ENCODE data around the gene ITGA3.
A peak's percentile ranks its signal among the peaks of the same experiment; 100 is the strongest.

The ITGA3 gene

GRCh38 chr17:50056217-50056960 lies 479 bp downstream of the ITGA3 start:
- TF ChIP-seq TEAD4 (IDR thresholded peaks at IDR 0.05) (no peak), RAD21 (IDR thresholded peaks at IDR 0.05; ENCODE audit: low read depth) (peak; percentile 62), NFIC (IDR thresholded peaks at IDR 0.05) (no peak)

DNA sequence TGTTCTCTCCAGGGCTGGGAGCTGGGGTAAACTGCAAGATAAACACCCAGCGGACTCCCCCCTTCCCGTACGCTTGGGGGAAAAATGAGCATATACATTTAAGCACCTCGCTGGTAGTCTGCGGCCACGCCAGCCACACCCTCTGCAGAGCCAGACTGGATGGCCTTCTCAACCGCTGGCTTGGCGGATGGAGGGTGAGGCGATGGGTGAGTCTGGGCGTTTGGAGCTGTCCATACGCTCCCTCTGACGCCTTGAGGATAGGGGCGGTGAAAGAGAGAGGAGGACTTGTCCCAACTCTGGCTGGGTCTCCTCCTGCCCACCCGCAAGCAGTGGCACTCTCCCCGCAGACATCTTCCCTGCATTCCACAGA lies 1.0 kb downstream of the ITGA3 start:
- TF ChIP-seq, protein P1, sequence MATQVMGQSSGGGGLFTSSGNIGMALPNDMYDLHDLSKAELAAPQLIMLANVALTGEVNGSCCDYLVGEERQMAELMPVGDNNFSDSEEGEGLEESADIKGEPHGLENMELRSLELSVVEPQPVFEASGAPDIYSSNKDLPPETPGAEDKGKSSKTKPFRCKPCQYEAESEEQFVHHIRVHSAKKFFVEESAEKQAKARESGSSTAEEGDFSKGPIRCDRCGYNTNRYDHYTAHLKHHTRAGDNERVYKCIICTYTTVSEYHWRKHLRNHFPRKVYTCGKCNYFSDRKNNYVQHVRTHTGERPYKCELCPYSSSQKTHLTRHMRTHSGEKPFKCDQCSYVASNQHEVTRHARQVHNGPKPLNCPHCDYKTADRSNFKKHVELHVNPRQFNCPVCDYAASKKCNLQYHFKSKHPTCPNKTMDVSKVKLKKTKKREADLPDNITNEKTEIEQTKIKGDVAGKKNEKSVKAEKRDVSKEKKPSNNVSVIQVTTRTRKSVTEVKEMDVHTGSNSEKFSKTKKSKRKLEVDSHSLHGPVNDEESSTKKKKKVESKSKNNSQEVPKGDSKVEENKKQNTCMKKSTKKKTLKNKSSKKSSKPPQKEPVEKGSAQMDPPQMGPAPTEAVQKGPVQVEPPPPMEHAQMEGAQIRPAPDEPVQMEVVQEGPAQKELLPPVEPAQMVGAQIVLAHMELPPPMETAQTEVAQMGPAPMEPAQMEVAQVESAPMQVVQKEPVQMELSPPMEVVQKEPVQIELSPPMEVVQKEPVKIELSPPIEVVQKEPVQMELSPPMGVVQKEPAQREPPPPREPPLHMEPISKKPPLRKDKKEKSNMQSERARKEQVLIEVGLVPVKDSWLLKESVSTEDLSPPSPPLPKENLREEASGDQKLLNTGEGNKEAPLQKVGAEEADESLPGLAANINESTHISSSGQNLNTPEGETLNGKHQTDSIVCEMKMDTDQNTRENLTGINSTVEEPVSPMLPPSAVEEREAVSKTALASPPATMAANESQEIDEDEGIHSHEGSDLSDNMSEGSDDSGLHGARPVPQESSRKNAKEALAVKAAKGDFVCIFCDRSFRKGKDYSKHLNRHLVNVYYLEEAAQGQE (IDR thresholded peaks at IDR 0.05; ENCODE audit: low read depth): 0 out of 2 replicates have a peak, but pooled peaks have one; percentile 15
- no peak for TF ChIP-seq CREB1 (IDR thresholded peaks at IDR 0.05; ENCODE audit: low read depth)

GRCh38 chr17:50057521-50057991 lies 1.6 kb downstream of the ITGA3 start:
- TF ChIP-seq RAD21 (IDR thresholded peaks at IDR 0.05; ENCODE audit: low read depth) (no peak), TAF1 (IDR thresholded peaks at IDR 0.05; ENCODE audit: low read depth) (no peak), EGR1 (IDR thresholded peaks at IDR 0.05) (no peak), TCF12 (IDR thresholded peaks at IDR 0.05; ENCODE audit: low read depth) (no peak), ZBTB7A (IDR thresholded peaks at IDR 0.05; ENCODE audit: low read depth) (no peak), CEBPB (IDR thresholded peaks at IDR 0.05) (no peak)
- TF ChIP-seq, protein P1 (IDR thresholded peaks at IDR 0.05; ENCODE audit: low read depth): no peak

DNA sequence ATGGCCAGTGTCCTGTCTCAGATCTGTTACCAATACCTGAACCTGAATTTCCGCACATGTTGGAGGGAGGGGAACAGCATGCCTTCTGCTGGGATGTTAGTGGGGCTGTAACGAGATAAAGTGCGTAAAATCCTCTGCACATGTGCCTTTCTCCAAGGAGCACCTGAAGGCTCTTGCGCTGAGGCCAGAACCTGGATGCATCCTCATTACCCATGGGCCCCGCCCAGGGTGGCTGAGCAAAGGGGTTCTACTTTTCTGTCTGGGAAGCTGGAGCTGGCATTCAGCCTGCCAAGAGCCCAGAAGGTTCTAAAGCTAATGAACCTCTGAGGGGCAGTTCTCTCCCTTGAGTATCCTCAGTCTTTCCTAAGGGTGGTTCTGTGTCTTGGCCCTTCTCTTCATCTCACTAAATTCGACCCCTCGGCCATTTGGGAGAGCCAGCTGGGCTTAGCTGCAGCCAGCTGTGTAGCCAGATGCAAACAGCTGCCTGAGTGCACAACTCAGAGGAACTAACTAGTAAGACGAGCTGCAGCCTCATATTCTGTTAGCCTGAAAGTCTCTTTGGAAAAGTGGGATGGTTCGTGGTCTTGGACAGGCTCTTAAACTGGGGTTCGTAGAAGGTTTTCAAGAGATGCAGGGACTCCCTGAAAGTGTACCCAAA lies 2.5 kb downstream of the ITGA3 start:
- TF ChIP-seq YY1 (IDR thresholded peaks at IDR 0.05; ENCODE audit: low read depth): no peak
- no peak for TF ChIP-seq CEBPB (IDR thresholded peaks at IDR 0.05)
- TF ChIP-seq, protein P2, sequence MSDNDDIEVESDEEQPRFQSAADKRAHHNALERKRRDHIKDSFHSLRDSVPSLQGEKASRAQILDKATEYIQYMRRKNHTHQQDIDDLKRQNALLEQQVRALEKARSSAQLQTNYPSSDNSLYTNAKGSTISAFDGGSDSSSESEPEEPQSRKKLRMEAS (IDR thresholded peaks at IDR 0.05): no peak
- no peak for TF ChIP-seq CREB1 (IDR thresholded peaks at IDR 0.05; ENCODE audit: low read depth)
- TF ChIP-seq FOXM1 (IDR thresholded peaks at IDR 0.05; ENCODE audit: borderline replicate concordance, low read depth): no peak
- TF ChIP-seq NFIC (IDR thresholded peaks at IDR 0.05): no peak
- TF ChIP-seq, protein P3, sequence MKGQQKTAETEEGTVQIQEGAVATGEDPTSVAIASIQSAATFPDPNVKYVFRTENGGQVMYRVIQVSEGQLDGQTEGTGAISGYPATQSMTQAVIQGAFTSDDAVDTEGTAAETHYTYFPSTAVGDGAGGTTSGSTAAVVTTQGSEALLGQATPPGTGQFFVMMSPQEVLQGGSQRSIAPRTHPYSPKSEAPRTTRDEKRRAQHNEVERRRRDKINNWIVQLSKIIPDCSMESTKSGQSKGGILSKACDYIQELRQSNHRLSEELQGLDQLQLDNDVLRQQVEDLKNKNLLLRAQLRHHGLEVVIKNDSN (IDR thresholded peaks at IDR 0.05): no peak
- TF ChIP-seq TAF1 (IDR thresholded peaks at IDR 0.05; ENCODE audit: low read depth): no peak
- no peak for TF ChIP-seq RAD21 (IDR thresholded peaks at IDR 0.05; ENCODE audit: low read depth)
- no peak for TF ChIP-seq EGR1 (IDR thresholded peaks at IDR 0.05)
- TF ChIP-seq ZBTB7A (IDR thresholded peaks at IDR 0.05; ENCODE audit: low read depth): no peak
- TF ChIP-seq, protein P1 (IDR thresholded peaks at IDR 0.05; ENCODE audit: low read depth): no peak
- TF ChIP-seq TEAD4 (IDR thresholded peaks at IDR 0.05): no peak
- no peak for TF ChIP-seq TCF12 (IDR thresholded peaks at IDR 0.05; ENCODE audit: low read depth)
- TF ChIP-seq EP300 (IDR thresholded peaks at IDR 0.05; ENCODE audit: borderline replicate concordance): no peak

GRCh38 chr17:50059256-50059655 lies 3.3 kb downstream of the ITGA3 start:
- peak; percentile 28; the same call in 1 of the 2 replicates for TF ChIP-seq TEAD4 (IDR thresholded peaks at IDR 0.05)
- no peak for TF ChIP-seq TAF1 (IDR thresholded peaks at IDR 0.05; ENCODE audit: low read depth)
- TF ChIP-seq, protein P1 (IDR thresholded peaks at IDR 0.05; ENCODE audit: low read depth): no peak
- TF ChIP-seq FOXM1 (IDR thresholded peaks at IDR 0.05; ENCODE audit: borderline replicate concordance, low read depth): no peak
- TF ChIP-seq CREB1 (IDR thresholded peaks at IDR 0.05; ENCODE audit: low read depth): no peak
- TF ChIP-seq, protein P3 (IDR thresholded peaks at IDR 0.05): no peak
- TF ChIP-seq RAD21 (IDR thresholded peaks at IDR 0.05; ENCODE audit: low read depth): no peak
